NB4 (cell line): ENCODE measurements around the gene STAG1.

Experiments used
- DNase-seq: peaks from one replicate; pipeline ENCODE4 v3.0.0; 2010; ENCODE audit warnings: low read depth
- H3K4me3 ChIP-seq: one replicate; pipeline ENCODE4 v1.5.1; 2011; ENCODE audit warnings: mild to moderate bottlenecking, low read depth, low read length, moderate library complexity
- MYC ChIP-seq: IDR thresholded peaks from 2 replicates; pipeline ENCODE4 v1.6.1; 2011; ENCODE audit warnings: low read depth, low read length
- POLR2A ChIP-seq: IDR thresholded peaks from 2 replicates; pipeline ENCODE4 v1.6.1; 2011; ENCODE audit warnings: mild to moderate bottlenecking; ENCODE audit not compliant: insufficient read length; ENCODE audit errors: extremely low read depth
- TF ChIP-seq, protein P1 (sequence below): IDR thresholded peaks from one replicate; pipeline ENCODE4 v1.5.1; 2012; ENCODE audit warnings: low read depth, low read length
- TF ChIP-seq, protein P2 (sequence below): IDR thresholded peaks from 2 replicates; pipeline ENCODE4 v1.6.1; 2011; ENCODE audit warnings: low read depth, low read length

The STAG1 gene

DNA sequence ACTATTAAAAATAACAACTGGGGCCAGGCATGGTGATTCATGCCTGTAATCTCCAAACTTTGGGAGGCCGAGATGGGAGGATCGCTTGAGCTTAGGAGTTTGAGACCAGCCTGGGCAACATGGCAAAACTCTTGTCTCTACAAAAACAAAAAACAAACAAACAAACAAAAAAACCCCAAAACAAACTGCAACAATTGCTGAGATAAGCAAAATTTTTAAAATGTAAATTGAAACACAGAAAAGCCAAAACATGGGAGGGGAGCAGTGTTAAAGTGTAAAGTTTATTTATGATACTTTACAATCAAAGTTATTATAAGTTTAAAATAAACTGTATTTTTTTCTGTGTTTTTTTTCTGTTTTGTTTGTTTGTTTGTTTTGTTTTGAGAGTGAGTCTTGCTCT lies 294.4 kb downstream of the STAG1 start:
- H3K4me3 ChIP-seq = no peak overlapping the region
- TF ChIP-seq, protein P1, sequence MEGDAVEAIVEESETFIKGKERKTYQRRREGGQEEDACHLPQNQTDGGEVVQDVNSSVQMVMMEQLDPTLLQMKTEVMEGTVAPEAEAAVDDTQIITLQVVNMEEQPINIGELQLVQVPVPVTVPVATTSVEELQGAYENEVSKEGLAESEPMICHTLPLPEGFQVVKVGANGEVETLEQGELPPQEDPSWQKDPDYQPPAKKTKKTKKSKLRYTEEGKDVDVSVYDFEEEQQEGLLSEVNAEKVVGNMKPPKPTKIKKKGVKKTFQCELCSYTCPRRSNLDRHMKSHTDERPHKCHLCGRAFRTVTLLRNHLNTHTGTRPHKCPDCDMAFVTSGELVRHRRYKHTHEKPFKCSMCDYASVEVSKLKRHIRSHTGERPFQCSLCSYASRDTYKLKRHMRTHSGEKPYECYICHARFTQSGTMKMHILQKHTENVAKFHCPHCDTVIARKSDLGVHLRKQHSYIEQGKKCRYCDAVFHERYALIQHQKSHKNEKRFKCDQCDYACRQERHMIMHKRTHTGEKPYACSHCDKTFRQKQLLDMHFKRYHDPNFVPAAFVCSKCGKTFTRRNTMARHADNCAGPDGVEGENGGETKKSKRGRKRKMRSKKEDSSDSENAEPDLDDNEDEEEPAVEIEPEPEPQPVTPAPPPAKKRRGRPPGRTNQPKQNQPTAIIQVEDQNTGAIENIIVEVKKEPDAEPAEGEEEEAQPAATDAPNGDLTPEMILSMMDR = no peak
- TF ChIP-seq POLR2A = no peak
- TF ChIP-seq, protein P2, sequence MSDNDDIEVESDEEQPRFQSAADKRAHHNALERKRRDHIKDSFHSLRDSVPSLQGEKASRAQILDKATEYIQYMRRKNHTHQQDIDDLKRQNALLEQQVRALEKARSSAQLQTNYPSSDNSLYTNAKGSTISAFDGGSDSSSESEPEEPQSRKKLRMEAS = no peak
- no peak for TF ChIP-seq MYC
- DNase-seq = no peak

DNA sequence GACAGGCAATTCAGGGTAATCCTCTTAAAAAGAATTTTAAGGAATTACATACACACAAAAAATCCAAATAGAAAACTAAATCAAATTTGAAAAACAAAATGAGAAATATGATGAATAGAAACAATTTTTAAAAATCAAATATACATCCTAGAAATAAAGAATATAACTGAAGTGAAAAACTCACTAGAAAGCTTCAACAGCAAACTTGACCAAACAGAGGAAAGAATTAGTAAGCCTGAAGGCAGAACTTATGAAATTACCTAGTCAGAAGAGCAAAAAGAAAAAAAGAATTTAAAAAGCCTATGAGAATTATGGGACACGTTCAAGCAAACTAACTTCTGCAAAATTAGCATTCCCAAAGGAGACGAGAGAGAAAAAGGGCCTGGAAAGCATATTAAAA lies 296.0 kb downstream of the STAG1 start:
- no peak overlapping the region for H3K4me3 ChIP-seq
- TF ChIP-seq, protein P2 = no peak
- TF ChIP-seq POLR2A (no peak), MYC (no peak)
- TF ChIP-seq, protein P1 = no peak
- no peak for DNase-seq

DNA sequence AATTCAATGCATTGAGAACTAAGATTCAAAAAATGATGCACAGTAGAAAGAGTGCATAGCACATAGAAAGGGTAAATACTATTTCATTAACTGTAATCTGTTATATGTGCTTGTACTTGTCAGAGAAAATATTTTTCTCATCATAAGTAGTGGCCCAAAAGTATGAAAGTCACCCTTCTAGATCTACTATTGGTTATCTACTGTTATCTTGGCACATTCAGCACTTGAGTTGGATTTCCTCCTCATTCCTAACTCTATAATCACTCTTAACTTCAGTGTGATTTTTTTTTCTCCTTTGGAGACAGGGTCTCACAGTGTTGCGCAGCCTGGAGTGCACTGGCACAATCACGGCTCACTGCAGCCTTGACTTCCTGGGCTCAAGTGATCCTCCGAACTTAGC lies 307.6 kb downstream of the STAG1 start:
- no peak overlapping the region for H3K4me3 ChIP-seq
- TF ChIP-seq, protein P2 = no peak
- TF ChIP-seq MYC (no peak), POLR2A (no peak)
- TF ChIP-seq, protein P1 = no peak
- DNase-seq = no peak

DNA sequence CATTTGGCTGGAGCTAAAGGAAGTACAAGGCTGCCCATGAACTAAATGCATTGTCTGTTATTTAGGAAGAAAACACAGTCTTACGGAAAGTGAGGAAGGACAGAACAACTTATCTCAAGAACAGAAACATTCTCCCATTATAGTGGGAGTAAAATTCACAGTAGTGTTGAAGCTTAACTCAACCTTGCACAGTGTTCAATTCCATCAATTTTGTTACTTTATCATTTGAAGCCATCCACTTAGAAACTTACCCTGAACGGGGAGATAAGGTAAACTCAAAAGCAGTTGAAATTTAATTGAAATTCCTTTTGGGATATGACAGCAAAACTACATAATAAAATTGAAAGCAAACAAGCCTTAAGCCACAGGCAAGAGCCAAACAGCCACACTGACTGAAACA lies 315.1 kb downstream of the STAG1 start:
- no peak for TF ChIP-seq POLR2A
- TF ChIP-seq MYC = no peak
- TF ChIP-seq, protein P2 = no peak
- TF ChIP-seq, protein P1 = no peak
- no peak for DNase-seq
- H3K4me3 ChIP-seq = no peak overlapping the region

DNA sequence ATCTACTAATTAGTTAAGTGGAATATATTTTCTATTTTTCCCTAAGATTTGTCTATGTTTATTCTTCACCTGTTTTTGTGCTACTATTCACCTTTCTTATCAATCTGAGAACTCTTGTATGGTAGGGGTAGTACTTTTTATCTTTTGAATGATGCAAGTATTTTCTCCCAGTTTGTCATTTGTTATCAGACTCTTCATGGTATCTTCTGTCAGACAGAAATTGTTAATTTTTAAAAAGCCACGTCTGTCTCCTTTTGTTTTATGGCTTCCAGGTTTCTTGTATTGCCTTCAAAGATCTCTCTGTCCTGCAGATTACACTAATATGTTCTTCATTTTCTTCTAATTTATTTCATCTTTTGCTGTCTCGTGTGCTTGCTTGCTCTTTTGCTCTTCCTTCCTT lies 317.7 kb downstream of the STAG1 start:
- no peak overlapping the region for H3K4me3 ChIP-seq
- DNase-seq = no peak
- TF ChIP-seq, protein P2 = no peak
- TF ChIP-seq MYC = no peak
- no peak for TF ChIP-seq POLR2A
- TF ChIP-seq, protein P1 = no peak

DNA sequence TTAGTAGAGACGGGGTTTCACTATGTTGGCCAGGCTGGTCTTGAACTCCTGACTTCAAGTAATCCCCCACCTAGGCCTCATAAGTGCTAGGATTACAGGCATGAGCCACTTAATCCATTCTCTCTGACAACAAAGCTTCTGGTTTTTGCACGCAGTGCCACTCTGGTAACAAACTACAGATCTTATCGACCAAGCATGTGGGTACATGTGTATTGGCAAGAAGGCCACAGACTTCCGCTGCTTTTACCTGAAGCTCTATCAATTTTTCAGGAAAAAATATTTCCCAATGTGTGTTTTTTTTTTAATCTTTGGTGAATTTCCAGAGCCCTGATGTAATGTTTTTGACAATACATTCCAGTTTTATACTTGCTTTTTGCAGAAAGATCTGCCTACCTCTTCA lies 319.5 kb downstream of the STAG1 start:
- TF ChIP-seq, protein P2 = no peak
- TF ChIP-seq, protein P1 = no peak
- no peak for TF ChIP-seq POLR2A
- DNase-seq = no peak
- H3K4me3 ChIP-seq = no peak overlapping the region
